T-helper 1 cell treated with Interleukin-12 subunit alpha and Interleukin-12 subunit beta and Interleukin-4 antibody, amounts not matched to agents 30 μg/mL and 1 μg/mL, for 36 hours (primary cell): ENCODE measurements around the gene NFATC1.

Experiments
- H3K27ac Mint-ChIP-seq: one replicate; pipeline ENCODE4 v1.8.0; 2021; ENCODE audit warnings: mild to moderate bottlenecking, mixed read lengths
- H3K27me3 Mint-ChIP-seq: one replicate; pipeline ENCODE4 v1.8.0; 2021; ENCODE audit warnings: low read depth, mixed read lengths
- H3K36me3 Mint-ChIP-seq: one replicate; pipeline ENCODE4 v1.8.0; 2021; ENCODE audit warnings: low read depth, mixed read lengths
- H3K4me1 Mint-ChIP-seq: one replicate; pipeline ENCODE4 v1.8.0; 2021; ENCODE audit warnings: low read depth, mixed read lengths
- H3K4me3 Mint-ChIP-seq: one replicate; pipeline ENCODE4 v1.8.0; 2021; ENCODE audit warnings: mild to moderate bottlenecking, moderate library complexity, mixed read lengths
- H3K9me3 Mint-ChIP-seq: one replicate; pipeline ENCODE4 v1.8.0; 2021; ENCODE audit warnings: mixed read lengths

NFATC1 gene

DNA sequence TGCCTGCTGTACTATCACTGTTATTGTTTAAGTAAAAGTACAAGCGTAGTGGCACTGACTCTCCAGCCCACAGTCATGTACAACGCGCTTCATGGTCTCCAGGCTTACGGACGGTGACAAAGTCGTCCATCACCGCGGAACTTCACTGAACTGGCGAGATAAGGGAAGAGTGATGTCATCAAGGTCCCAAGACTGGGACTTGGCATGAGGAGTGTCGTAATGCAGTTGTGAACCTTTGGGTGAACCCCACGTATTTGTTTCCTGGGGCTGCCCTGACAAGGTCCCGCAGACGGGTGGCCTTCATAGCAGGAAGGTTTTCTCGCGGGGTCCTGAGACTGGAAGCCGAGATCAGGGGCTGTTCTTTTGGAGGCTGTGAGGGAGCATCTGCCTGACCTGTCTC, 17.3 kb downstream of the NFATC1 start:
- Mint-ChIP-seq H3K4me1 (no peaks in the 10 kb centered on the region), H3K27ac (peak overlapping the region; percentile 10), H3K36me3 (peaks cover 18% of the 10 kb centered on the region), H3K4me3 (no peak overlapping the region), H3K9me3 (no peaks in the 10 kb centered on the region), H3K27me3 (no peaks in the 10 kb centered on the region)

DNA sequence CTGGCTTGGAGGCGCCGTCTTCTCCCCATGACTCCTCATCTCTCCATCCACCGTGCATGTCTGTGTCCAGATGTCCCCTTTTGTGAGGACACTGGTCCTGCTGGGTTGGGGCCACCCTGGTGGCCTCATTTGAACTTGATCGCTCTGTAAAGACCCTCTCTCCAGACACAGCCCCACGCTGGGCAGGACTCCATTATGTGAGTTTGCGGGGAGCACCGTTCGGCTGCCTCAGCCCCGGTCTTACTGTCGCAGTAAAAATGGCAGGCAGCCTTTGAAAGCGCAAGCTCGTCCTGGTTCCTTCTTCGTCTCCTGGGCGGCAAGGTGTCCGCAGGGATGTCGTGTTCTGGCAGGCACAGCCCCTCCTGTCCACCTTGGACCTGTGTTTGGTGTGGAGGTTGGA, 17.7 kb downstream of the NFATC1 start:
- peaks cover 18% of the 10 kb centered on the region for H3K36me3 Mint-ChIP-seq
- H3K27me3 Mint-ChIP-seq, result no peaks in the 10 kb centered on the region
- H3K4me3 Mint-ChIP-seq, result no peak overlapping the region
- no peak overlapping the region for H3K27ac Mint-ChIP-seq
- no peaks in the 10 kb centered on the region for H3K4me1 Mint-ChIP-seq
- no peaks in the 10 kb centered on the region for H3K9me3 Mint-ChIP-seq

DNA sequence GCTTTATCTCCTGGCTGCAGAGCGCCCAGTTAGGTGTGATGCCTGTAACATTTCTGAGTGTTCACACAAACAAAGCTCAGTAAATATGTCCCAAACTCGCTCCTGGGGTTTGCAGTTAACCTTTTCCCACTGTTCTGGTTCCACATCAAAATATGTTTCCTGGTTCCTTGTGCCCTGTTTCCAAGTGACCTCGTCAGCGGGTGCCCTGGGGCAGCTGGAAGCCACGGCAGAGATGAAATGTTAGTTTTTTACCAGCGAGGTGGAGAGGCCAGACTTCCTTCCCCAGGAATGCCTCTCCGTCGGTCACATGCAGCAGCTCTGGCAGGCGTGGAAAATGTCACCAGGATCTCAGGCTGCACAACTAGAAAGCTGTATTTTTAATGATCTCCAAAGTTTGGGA, 18.2 kb downstream of the NFATC1 start:
- Mint-ChIP-seq H3K36me3 (peaks cover 21% of the 10 kb centered on the region), H3K9me3 (no peaks in the 10 kb centered on the region), H3K27ac (no peak overlapping the region), H3K4me3 (no peak overlapping the region), H3K4me1 (no peaks in the 10 kb centered on the region), H3K27me3 (no peaks in the 10 kb centered on the region)

DNA sequence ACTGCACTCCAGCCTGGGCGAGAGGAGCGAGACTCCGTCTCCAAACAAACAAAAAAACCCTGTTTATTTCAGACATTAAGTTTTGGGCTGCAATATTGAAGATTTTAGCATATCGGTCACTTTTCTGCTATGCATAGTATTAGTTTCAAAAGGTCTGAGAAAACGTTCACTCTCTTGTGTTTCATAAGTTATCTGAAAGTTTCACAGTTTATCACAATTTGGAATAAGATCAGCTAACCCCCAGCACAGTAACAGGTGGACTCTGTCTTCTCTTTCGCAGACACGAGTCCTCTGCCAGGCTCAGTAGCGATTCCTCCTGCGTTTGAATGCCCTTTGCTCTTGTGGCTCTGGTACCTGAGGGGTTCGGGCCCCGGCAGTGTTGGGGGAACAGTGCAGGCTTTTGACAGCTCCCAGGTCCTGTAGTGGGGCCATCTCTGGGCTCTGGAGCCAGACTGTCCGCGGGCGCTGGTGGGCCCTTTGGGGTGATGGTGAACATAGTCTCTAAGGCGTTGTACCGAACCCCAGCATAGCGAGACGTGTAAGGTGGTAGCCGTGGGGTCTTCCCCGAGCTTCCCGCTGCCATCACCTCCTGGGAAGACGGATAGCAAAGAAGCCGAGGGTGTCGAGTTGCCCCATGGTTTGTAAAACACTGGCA, 20.4 kb downstream of the NFATC1 start:
- peaks cover 17% of the 10 kb centered on the region for H3K36me3 Mint-ChIP-seq
- H3K27ac Mint-ChIP-seq, result no peak overlapping the region
- H3K4me1 Mint-ChIP-seq, result peaks cover 1% of the 10 kb centered on the region

DNA sequence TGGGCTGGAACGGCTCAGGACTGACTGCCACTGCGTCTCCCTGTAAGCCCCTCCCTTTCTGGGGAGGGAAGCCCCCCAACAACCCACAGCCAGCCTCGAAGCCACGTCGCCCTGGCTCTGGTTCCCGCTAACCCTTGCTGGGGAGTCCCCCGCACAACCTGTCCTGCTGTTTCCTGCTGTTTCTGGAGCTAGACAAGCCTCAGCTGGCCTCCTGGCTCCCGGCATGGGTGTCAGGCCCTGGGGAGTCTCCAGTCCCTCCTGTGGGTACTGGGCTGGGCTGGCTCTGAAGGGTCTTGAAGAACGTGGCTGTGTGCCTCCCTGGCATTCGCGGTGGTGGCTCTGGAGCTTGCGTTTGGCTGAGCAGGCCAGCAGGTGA, 20.9 kb downstream of the NFATC1 start:
- H3K36me3 Mint-ChIP-seq, result peaks cover 16% of the 10 kb centered on the region
- no peaks in the 10 kb centered on the region for H3K27me3 Mint-ChIP-seq
- H3K9me3 Mint-ChIP-seq, result no peaks in the 10 kb centered on the region
- no peak overlapping the region for H3K4me3 Mint-ChIP-seq
- peaks cover 1% of the 10 kb centered on the region for H3K4me1 Mint-ChIP-seq
- H3K27ac Mint-ChIP-seq, result no peak overlapping the region

More for the DNA sequence above, 20.4 kb downstream of the NFATC1 start:
- no peak overlapping the region for H3K4me3 Mint-ChIP-seq
- H3K9me3 Mint-ChIP-seq, result no peaks in the 10 kb centered on the region
- no peaks in the 10 kb centered on the region for H3K27me3 Mint-ChIP-seq

DNA sequence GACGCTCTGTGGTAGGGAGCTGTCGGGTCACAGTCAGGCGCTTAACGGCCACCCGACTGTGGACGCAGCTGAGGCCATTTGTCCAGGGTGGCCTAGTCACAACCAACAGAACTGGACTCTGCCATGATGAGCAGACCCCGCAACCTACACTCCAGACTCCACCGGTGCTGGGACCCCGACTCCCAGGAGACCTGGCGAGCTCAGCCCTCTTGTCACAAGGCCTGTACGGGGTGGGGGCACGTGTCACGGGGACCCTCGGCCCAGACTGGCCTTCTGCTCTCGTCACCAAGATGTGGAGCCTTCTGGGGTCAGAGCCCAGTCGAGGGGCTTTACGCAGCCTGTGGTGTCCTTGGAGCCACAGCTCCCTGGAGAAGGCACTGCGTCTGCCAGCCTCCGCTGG, 22.5 kb downstream of the NFATC1 start:
- no peak overlapping the region for H3K4me3 Mint-ChIP-seq

DNA sequence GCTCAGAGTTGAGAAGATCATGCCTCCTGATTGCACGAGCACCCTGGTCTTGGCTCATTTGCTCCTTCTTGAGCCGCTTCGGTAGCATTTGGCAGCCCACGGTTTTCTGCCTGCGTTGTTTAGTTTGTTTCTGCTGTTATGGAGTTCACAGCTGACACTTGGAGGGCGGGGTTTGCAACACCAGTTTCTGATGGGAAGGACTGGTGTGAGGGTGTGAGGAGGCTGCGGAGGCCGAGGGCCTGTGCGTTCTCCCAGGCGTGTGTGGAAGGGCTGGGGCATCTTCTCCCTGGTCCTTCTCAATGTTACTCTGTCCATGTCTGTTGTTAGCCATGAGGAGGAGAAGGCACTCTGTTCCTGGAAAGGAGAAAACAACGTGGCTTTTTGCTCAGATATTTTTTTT, 22.9 kb downstream of the NFATC1 start:
- Mint-ChIP-seq H3K36me3 (peaks cover 9% of the 10 kb centered on the region), H3K27ac (no peak overlapping the region), H3K9me3 (no peaks in the 10 kb centered on the region), H3K4me3 (no peak overlapping the region), H3K27me3 (no peaks in the 10 kb centered on the region), H3K4me1 (peaks cover 1% of the 10 kb centered on the region)

More for the DNA sequence above, 22.5 kb downstream of the NFATC1 start:
- H3K27me3 Mint-ChIP-seq, result no peaks in the 10 kb centered on the region
- H3K4me1 Mint-ChIP-seq, result peaks cover 1% of the 10 kb centered on the region
- H3K36me3 Mint-ChIP-seq, result peaks cover 13% of the 10 kb centered on the region
- no peaks in the 10 kb centered on the region for H3K9me3 Mint-ChIP-seq
- H3K27ac Mint-ChIP-seq, result no peak overlapping the region

DNA sequence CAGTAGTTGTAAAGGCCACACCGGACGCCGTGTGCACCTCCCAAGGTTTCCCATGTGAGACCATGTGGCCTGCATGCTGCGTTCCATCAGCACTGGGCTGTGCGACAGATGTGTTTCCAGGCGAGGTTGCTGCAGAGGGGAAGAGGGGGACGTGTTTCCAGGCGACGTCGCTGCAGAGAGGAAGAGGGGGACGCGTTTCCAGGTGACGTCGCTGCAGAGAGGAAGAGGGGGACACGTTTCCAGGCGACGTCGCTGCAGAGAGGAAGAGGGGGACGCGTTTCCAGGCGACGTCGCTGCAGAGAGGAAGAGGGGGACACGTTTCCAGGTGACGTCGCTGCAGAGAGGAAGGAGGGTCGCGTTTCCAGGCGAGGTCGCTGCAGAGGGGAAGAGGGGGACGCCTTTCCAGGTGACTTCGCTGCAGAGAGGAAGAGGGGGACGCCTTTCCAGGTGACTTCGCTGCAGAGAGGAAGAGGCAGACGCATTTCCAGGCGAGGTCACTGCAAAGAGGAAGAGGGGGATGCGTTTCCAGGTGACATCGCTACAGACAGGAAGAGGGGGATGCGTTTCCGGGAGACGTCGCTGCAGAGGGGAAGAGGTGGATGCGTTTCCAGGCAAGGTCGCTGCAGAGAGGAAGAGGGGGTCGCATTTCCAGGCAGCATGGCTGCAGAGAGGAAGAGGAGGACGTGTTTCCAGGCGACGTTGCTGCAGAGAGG, 24.5 kb downstream of the NFATC1 start:
- H3K4me3 Mint-ChIP-seq, result no peak overlapping the region
- H3K27me3 Mint-ChIP-seq, result no peaks in the 10 kb centered on the region
- H3K4me1 Mint-ChIP-seq, result peaks cover 11% of the 10 kb centered on the region
- H3K9me3 Mint-ChIP-seq, result no peaks in the 10 kb centered on the region
- H3K36me3 Mint-ChIP-seq, result peaks cover 13% of the 10 kb centered on the region
- no peak overlapping the region for H3K27ac Mint-ChIP-seq

DNA sequence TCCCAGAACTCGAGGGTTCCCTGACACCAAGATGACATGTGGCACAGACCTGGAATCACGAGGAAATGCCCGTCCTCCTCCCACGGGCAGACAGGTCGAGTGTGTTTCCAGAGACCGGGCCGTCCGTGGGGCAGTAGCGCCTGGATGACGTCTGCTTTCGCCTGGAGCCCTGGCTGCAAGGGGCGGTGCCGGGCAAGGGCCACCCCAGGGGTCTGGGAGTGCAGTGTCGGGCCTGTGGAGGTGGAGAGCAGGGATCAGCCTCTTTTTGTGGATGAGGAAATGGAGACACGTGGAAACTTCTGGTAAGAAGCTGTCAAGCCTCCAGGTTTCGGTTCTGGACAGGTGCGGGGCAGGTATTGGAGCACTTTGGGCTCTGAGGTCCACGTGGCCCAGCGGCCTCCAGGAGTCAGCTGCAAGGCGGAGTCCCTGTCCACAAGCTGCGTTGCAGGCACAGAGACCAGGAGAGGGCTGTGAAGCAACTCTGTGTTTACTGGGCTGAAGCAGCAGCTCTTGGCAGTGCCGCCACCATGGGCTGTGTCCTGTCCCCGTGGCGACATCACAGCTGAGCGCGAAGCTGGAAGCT, 25.6 kb downstream of the NFATC1 start:
- no peak overlapping the region for H3K27ac Mint-ChIP-seq
- H3K36me3 Mint-ChIP-seq, result peaks cover 15% of the 10 kb centered on the region
- H3K9me3 Mint-ChIP-seq, result no peaks in the 10 kb centered on the region
- H3K27me3 Mint-ChIP-seq, result no peaks in the 10 kb centered on the region
- no peak overlapping the region for H3K4me3 Mint-ChIP-seq
- H3K4me1 Mint-ChIP-seq, result peaks cover 12% of the 10 kb centered on the region

DNA sequence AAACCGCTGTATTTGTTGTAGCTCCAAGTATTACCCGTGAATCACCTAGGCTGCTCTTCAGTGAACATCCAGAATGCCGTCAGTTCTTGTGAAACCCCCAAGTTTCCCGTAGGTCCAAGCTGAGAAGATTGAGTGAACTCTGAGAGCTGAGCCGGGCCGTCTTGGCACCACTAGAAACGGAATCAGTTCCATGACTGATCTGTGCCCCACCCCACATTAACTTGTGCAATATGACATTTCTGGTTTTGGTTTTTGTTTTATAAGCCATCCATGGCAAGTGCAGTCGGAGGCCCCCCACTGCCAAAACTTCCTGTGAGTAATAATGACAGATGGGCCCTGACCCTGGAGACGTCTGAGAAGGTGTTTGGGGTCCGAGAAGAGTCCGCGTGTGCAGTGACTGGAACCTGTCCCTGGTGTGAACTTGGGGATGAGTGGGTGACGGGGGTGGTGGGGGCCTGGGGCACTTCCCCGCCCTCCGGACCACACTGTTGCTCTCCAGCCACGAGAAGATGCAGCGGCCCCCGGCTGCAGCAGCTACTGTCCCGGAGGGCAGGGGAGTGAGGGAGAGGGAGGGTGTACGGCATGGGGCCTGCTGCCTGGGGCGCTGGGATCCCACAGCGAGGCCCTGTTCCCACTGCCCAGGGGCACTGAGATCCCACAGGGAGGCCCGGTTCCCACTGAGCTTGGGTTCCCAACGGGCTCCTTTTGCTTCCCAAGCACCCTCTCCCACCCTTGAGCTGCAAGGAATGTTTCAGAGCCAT, 26.5 kb downstream of the NFATC1 start:
- H3K27ac Mint-ChIP-seq, result no peak overlapping the region
- H3K36me3 Mint-ChIP-seq, result peaks cover 15% of the 10 kb centered on the region
- H3K4me1 Mint-ChIP-seq, result peaks cover 12% of the 10 kb centered on the region
- no peak overlapping the region for H3K4me3 Mint-ChIP-seq
- H3K9me3 Mint-ChIP-seq, result no peaks in the 10 kb centered on the region
- H3K27me3 Mint-ChIP-seq, result no peaks in the 10 kb centered on the region

DNA sequence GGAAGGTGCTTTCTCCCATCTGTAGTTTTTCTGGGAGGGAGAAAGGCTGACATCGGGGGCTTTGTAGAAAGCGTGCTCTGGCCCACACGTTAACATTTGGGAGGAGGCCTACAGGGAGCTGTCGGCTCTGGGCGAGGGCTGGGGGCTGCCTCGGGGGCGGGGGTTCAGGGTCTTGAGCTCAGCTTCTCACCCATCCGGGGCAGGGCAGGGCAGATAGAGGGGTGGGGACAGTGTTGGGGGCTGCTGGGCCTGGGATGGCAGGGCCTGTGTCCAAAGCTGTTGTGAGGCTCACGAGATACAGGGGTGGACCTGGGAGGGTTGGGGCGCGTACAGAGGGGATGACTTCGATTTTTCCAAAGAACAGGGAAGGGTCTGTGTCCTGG, 27.0 kb downstream of the NFATC1 start:
- Mint-ChIP-seq H3K36me3 (peaks cover 15% of the 10 kb centered on the region), H3K4me1 (peaks cover 12% of the 10 kb centered on the region), H3K4me3 (no peak overlapping the region), H3K27ac (no peak overlapping the region), H3K27me3 (no peaks in the 10 kb centered on the region), H3K9me3 (no peaks in the 10 kb centered on the region)

DNA sequence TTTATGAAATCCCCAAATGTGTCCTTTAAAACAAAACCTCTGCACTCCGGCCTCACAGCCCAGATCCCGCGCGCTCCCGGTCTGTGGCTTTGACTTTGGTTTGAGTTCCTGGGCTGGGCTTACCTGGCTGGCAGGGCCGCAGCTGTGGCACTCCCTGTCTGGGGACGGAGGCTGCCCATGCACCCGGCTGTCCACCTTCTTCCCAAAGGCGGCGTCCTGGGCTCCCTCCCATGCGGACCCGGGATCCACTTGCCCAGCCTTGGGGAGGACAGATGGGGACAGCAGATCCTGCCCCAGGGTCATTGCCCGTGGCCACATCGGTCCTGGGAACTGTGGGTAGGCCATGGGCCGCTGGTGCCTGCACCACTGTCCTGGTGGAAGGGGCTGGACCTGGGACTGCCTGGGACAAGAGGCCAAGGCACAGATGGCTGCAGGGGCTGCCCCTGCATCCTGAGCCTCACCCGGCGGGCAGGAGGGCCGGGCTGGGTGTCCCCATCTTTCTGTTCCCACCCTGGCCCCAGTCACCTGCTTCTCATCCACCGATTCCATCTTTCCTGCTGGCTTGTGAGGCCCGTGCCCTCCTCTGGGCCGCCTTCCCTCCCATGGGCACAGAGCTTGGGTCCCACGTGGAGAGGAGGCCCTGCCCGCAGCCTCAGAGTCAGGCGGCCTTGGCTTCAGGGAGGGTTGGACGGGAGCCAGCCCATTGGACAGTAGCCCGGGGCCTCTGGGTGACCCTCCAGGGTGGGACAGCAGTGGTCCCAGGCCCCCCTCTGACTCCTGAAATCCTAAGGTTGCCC, 27.7 kb downstream of the NFATC1 start:
- H3K4me1 Mint-ChIP-seq, result peaks cover 12% of the 10 kb centered on the region
- no peak overlapping the region for H3K27ac Mint-ChIP-seq
- no peaks in the 10 kb centered on the region for H3K9me3 Mint-ChIP-seq
- H3K36me3 Mint-ChIP-seq, result peaks cover 15% of the 10 kb centered on the region
- no peaks in the 10 kb centered on the region for H3K27me3 Mint-ChIP-seq
- H3K4me3 Mint-ChIP-seq, result no peak overlapping the region

DNA sequence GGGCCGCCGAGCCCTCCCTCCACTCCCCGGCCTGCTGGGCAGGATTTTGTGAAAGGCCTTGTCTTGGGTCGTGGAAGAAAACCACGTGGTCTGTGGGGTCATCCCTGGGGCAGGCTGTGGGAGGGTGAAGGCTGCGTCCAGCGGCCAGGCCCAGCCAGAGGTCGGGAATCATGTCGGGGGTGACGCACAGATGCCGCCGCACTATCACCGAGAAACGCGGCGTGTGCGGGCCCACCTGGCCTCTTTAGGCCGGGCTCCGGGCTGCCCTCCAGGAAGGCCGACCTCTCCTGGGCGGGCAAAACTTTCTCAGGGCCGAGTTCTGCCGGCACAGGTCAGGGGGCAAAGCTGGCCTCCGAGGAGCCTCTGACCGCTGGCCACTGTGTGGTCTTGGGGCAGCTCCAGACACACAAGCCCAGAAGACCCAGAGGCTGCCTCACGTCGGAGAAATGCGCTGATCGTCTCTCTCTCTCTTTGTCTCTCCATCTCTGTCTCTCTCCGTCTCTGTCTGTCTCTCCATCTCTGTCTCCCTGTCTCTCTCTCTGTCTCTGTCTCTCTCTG, 28.4 kb downstream of the NFATC1 start:
- Mint-ChIP-seq H3K4me1 (peaks cover 12% of the 10 kb centered on the region), H3K4me3 (no peak overlapping the region), H3K27ac (no peak overlapping the region), H3K36me3 (peaks cover 13% of the 10 kb centered on the region), H3K9me3 (no peaks in the 10 kb centered on the region), H3K27me3 (no peaks in the 10 kb centered on the region)
